Measurements from ENCODE around the gene NPHS1. TPM values are rescaled to one million over a fixed set of nuclear protein-coding genes. Genes with fewer than 3 reads are reported as not detected.

The NPHS1 gene
- total RNA-seq, 4 donors from 2014 or later: not detected

- H3K27me3 ChIP-seq: no peaks in the 10 kb centered on the region
- WGBS, 2 donors: 82 to 84% methylated on average over 4 to 6 of the region's 6 CpGs
- no peak overlapping the region for H3K27ac ChIP-seq
- TF ChIP-seq POLR2A (IDR thresholded peaks at IDR 0.05): no peak
- peaks cover 11 to 38% (median 28%) of the 10 kb centered on the region in 3 donors for H3K36me3 ChIP-seq
- intact Hi-C loops (cut with DNase I): no loop called here
- H3K9me3 ChIP-seq: no peaks in the 10 kb centered on the region
- no peak overlapping the region for H3K4me3 ChIP-seq
- DNase-seq: no peak
- no peaks in the 10 kb centered on the region for H3K4me1 ChIP-seq
These were observed 33.0 kb upstream of the NPHS1 start for GRCh38 chr19:35885225-35885738.

- intact Hi-C loops (cut with DNase I): loop anchor here (5.0 kb wide), 1 partner anchor 48 kb away; no protein-coding TSS in a partner anchor
- WGBS, 2 donors: 55 to 58% methylated on average over 2 of the region's 2 CpGs
These were observed 31.6 kb upstream of the NPHS1 start for GRCh38 chr19:35883882-35884281.

GRCh38 chr19:35882114-35882832 is 30.0 kb upstream of the NPHS1 start:
- WGBS, 2 donors: 20 to 22% methylated on average over 8 of the region's 8 CpGs
- intact Hi-C loops (cut with DNase I): loop anchor here (5.0 kb wide), 1 partner anchor 50 kb away; no protein-coding TSS in a partner anchor
- no peak overlapping the region for H3K4me3 ChIP-seq
- H3K36me3 ChIP-seq: peaks cover 0 to 8% (median 3%) of the 10 kb centered on the region in 3 donors
- H3K27ac ChIP-seq: no peak overlapping the region
- H3K4me1 ChIP-seq: peaks cover 0 to 6% (median 0%) of the 10 kb centered on the region in 3 donors
- TF ChIP-seq POLR2A (IDR thresholded peaks at IDR 0.05) (no peak), CTCF (IDR thresholded peaks at IDR 0.05) (peak; percentile 30 to 62 (median 46))
- DNase-seq: no peak
- no peaks in the 10 kb centered on the region for H3K9me3 ChIP-seq
- peaks cover 0 to 21% (median 0%) of the 10 kb centered on the region in 4 donors for H3K27me3 ChIP-seq

More at GRCh38 chr19:35883882-35884281, 31.6 kb upstream of the NPHS1 start:
- H3K4me1 ChIP-seq: peaks cover 0 to 6% (median 0%) of the 10 kb centered on the region in 3 donors
- H3K27ac ChIP-seq: no peak overlapping the region
- H3K4me3 ChIP-seq: no peak overlapping the region
- peaks cover 0 to 8% (median 0%) of the 10 kb centered on the region in 4 donors for H3K27me3 ChIP-seq
- H3K9me3 ChIP-seq: no peaks in the 10 kb centered on the region
- TF ChIP-seq CTCF (IDR thresholded peaks at IDR 0.05): no peak
- TF ChIP-seq POLR2A (IDR thresholded peaks at IDR 0.05): no peak
- peaks cover 11 to 24% (median 14%) of the 10 kb centered on the region in 3 donors for H3K36me3 ChIP-seq
- DNase-seq: no peak

GRCh38 chr19:35879770-35880317 is 27.5 kb upstream of the NPHS1 start:
- Histone ChIP-seq H3K36me3 (no peaks in the 10 kb centered on the region), H3K4me3 (no peak overlapping the region), H3K9me3 (no peaks in the 10 kb centered on the region), H3K27ac (no peak overlapping the region), H3K27me3 (peaks cover 0 to 21% (median 0%) of the 10 kb centered on the region in 4 donors), H3K4me1 (peaks cover 0 to 6% (median 0%) of the 10 kb centered on the region in 3 donors)
- TF ChIP-seq POLR2A (IDR thresholded peaks at IDR 0.05): no peak
- TF ChIP-seq CTCF (IDR thresholded peaks at IDR 0.05): peak in 1 of 6 experiments; percentile 11
- intact Hi-C loops (cut with DNase I): loop anchor here (5.0 kb wide), 1 partner anchor 52 kb away; no protein-coding TSS in a partner anchor
- WGBS, 2 donors: 4% methylated on average over 11 to 15 of the region's 28 CpGs
- DNase-seq: peak; percentile 32

GRCh38 chr19:35879068-35879467 is 26.8 kb upstream of the NPHS1 start:
- H3K9me3 ChIP-seq: no peaks in the 10 kb centered on the region
- H3K4me1 ChIP-seq: peaks cover 0 to 6% (median 0%) of the 10 kb centered on the region in 3 donors
- no peak for DNase-seq
- H3K27ac ChIP-seq: no peak overlapping the region
- peaks cover 0 to 21% (median 0%) of the 10 kb centered on the region in 4 donors for H3K27me3 ChIP-seq
- 29 to 43% methylated on average over 9 of the region's 23 CpGs for WGBS, 2 donors
- H3K4me3 ChIP-seq: no peak overlapping the region
- intact Hi-C loops (cut with DNase I): no loop called here
- H3K36me3 ChIP-seq: no peaks in the 10 kb centered on the region
- TF ChIP-seq CTCF (IDR thresholded peaks at IDR 0.05) (no peak), POLR2A (IDR thresholded peaks at IDR 0.05) (no peak)
